ENCODE data around the gene CLIC5.

The CLIC5 gene

GRCh38 chr6:45984788-45985425, 30.8 kb downstream of the CLIC5 start:
- TF ChIP-seq CEBPB (IDR thresholded peaks at IDR 0.05) (no peak), TAF1 (IDR thresholded peaks at IDR 0.05; ENCODE audit: low read depth) (no peak), RAD21 (IDR thresholded peaks at IDR 0.05; ENCODE audit: low read depth) (no peak), EP300 (IDR thresholded peaks at IDR 0.05; ENCODE audit: borderline replicate concordance) (no peak), EGR1 (IDR thresholded peaks at IDR 0.05) (no peak), TCF12 (IDR thresholded peaks at IDR 0.05; ENCODE audit: low read depth) (no peak), REST (IDR thresholded peaks at IDR 0.05; ENCODE audit: low read depth) (no peak), TEAD4 (IDR thresholded peaks at IDR 0.05) (no peak), NFIC (IDR thresholded peaks at IDR 0.05) (no peak), YY1 (IDR thresholded peaks at IDR 0.05; ENCODE audit: low read depth) (no peak), ZBTB7A (IDR thresholded peaks at IDR 0.05; ENCODE audit: low read depth) (no peak), FOXM1 (IDR thresholded peaks at IDR 0.05; ENCODE audit: borderline replicate concordance, low read depth) (no peak), MAX (IDR thresholded peaks at IDR 0.05) (no peak), CREB1 (IDR thresholded peaks at IDR 0.05; ENCODE audit: low read depth) (no peak), USF1 (IDR thresholded peaks at IDR 0.05) (no peak)

- no peak for TF ChIP-seq USF1 (IDR thresholded peaks at IDR 0.05)
- TF ChIP-seq TEAD4 (IDR thresholded peaks at IDR 0.05) = no peak
- TF ChIP-seq CEBPB (IDR thresholded peaks at IDR 0.05) = no peak
- no peak for TF ChIP-seq CREB1 (IDR thresholded peaks at IDR 0.05; ENCODE audit: low read depth)
- TF ChIP-seq MAX (IDR thresholded peaks at IDR 0.05) = no peak
- no peak for TF ChIP-seq NFIC (IDR thresholded peaks at IDR 0.05)
- TF ChIP-seq TCF12 (IDR thresholded peaks at IDR 0.05; ENCODE audit: low read depth) = no peak
- TF ChIP-seq REST (IDR thresholded peaks at IDR 0.05; ENCODE audit: low read depth) = no peak
- no peak for TF ChIP-seq RAD21 (IDR thresholded peaks at IDR 0.05; ENCODE audit: low read depth)
- TF ChIP-seq ZBTB7A (IDR thresholded peaks at IDR 0.05; ENCODE audit: low read depth) = no peak
- no peak for TF ChIP-seq EGR1 (IDR thresholded peaks at IDR 0.05)
- TF ChIP-seq FOXM1 (IDR thresholded peaks at IDR 0.05; ENCODE audit: borderline replicate concordance, low read depth) = no peak
- no peak for TF ChIP-seq TAF1 (IDR thresholded peaks at IDR 0.05; ENCODE audit: low read depth)
These were observed 31.3 kb downstream of the CLIC5 start for GRCh38 chr6:45984347-45984746.

- TF ChIP-seq TEAD4 (IDR thresholded peaks at IDR 0.05) = no peak
These were observed 32.6 kb downstream of the CLIC5 start for GRCh38 chr6:45983062-45983461.

- TF ChIP-seq ZBTB7A (IDR thresholded peaks at IDR 0.05; ENCODE audit: low read depth) = no peak
- no peak for TF ChIP-seq TAF1 (IDR thresholded peaks at IDR 0.05; ENCODE audit: low read depth)
- TF ChIP-seq TEAD4 (IDR thresholded peaks at IDR 0.05) = no peak
- TF ChIP-seq RAD21 (IDR thresholded peaks at IDR 0.05; ENCODE audit: low read depth) = no peak
- no peak for TF ChIP-seq FOXM1 (IDR thresholded peaks at IDR 0.05; ENCODE audit: borderline replicate concordance, low read depth)
- no peak for TF ChIP-seq REST (IDR thresholded peaks at IDR 0.05; ENCODE audit: low read depth)
- TF ChIP-seq CREB1 (IDR thresholded peaks at IDR 0.05; ENCODE audit: low read depth) = no peak
- TF ChIP-seq YY1 (IDR thresholded peaks at IDR 0.05; ENCODE audit: low read depth) = no peak
- TF ChIP-seq EP300 (IDR thresholded peaks at IDR 0.05; ENCODE audit: borderline replicate concordance) = no peak
- no peak for TF ChIP-seq MAX (IDR thresholded peaks at IDR 0.05)
- no peak for TF ChIP-seq TCF12 (IDR thresholded peaks at IDR 0.05; ENCODE audit: low read depth)
- no peak for TF ChIP-seq USF1 (IDR thresholded peaks at IDR 0.05)
- no peak for TF ChIP-seq NFIC (IDR thresholded peaks at IDR 0.05)
- no peak for TF ChIP-seq CEBPB (IDR thresholded peaks at IDR 0.05)
- TF ChIP-seq EGR1 (IDR thresholded peaks at IDR 0.05) = no peak
These were observed 33.2 kb downstream of the CLIC5 start for GRCh38 chr6:45982280-45983036.
